K562 (cell line): Measurements from ENCODE around the gene SOX4. TPM values are rescaled to one million over a fixed set of nuclear protein-coding genes. Genes with fewer than 3 reads are reported as not detected.

Experiments
- ATAC-seq: fragments of 200-7000 bp; cut with Tn5 transposase; 3 replicates; pipeline ENCODE4 v1.9.1; 2020; ENCODE audit warnings: moderate library complexity
- BruUV-seq: library from RNA; stranded (reverse); fragments of 400-500 nt; replicated peaks from 2 replicates; lab custom pipeline; 2021; lab: Mats Ljungman, UMichigan
- CTCF ChIA-PET: fragments of 300-600 bp; formaldehyde crosslinking; extraction: SDS; loops from one replicate; lab custom pipeline; 2021; ENCODE audit warnings: low intra/inter-chr PET ratio; lab: Yijun Ruan, JAX
- POLR2A ChIA-PET: fragments of 300-600, 350-650 bp; sonication (Branson Sonifier 250); formaldehyde crosslinking; extraction: SDS; loops from one replicate; lab custom pipeline; 2021; ENCODE audit warnings: antibody characterized with exemption, inconsistent platforms; lab: Yijun Ruan, JAX
- DNase-seq, 4 experiments: peaks; one replicate each; pipeline versions ENCODE4 v3.0.0 to v3.0.0-alpha.2; 2011 to 2018; ENCODE audit warnings: low spot score in 3 of 4, mixed read lengths in 3 of 4; ENCODE audit errors: extremely low read depth in 1 of 4
- FAIRE-seq: peaks from 2 replicates; lab custom pipeline; 2011; peaks lifted over from hg19 to GRCh38; lab: Jason Lieb, UNC
- H2AFZ ChIP-seq: 2 replicates; pipeline ENCODE4 v1.6.0; 2011; ENCODE audit warnings: low read depth, low read length, control low read depth, inconsistent platforms
- H3K27ac ChIP-seq: fragments of 200-600 bp; 3 replicates; pipeline ENCODE4 v1.8.0; 2011; ENCODE audit warnings: low read depth, mild to moderate bottlenecking, control low read depth, inconsistent platforms, low read length, moderate library complexity, mixed read lengths; ENCODE audit errors: extremely low read depth
- H3K27me3 ChIP-seq, 2 experiments: fragments of 300-600 bp in 1 of 2; 2 replicates in 1 of 2; 3 replicates in 1 of 2; pipeline versions ENCODE4 v1.6.0 to v1.8.0; 2011; ENCODE audit warnings: inconsistent platforms in 2 of 2, low read length in 2 of 2, mild to moderate bottlenecking in 1 of 2, mixed read lengths in 1 of 2, moderate library complexity in 1 of 2; ENCODE audit not compliant: control insufficient read depth in 2 of 2, insufficient read depth in 2 of 2
- H3K36me3 ChIP-seq: fragments of 300-600 bp; 3 replicates; pipeline ENCODE4 v1.8.0; 2011; ENCODE audit warnings: mild to moderate bottlenecking, low read length, inconsistent platforms; ENCODE audit not compliant: control insufficient read depth, insufficient read depth
- H3K4me1 ChIP-seq, 2 experiments: fragments of 200-600 bp in 1 of 2; replicated peaks in 1 of 2; 2 replicates in 1 of 2; 3 replicates in 1 of 2; pipeline versions ENCODE4 v1.5.1 to v1.8.0; 2011; ENCODE audit warnings: inconsistent platforms in 2 of 2, low read length in 2 of 2, mild to moderate bottlenecking in 1 of 2, mixed read lengths in 1 of 2, moderate library complexity in 1 of 2; ENCODE audit not compliant: control insufficient read depth in 2 of 2, insufficient read depth in 2 of 2
- H3K4me2 ChIP-seq: 2 replicates; pipeline ENCODE4 v1.6.1; 2011; ENCODE audit warnings: low read length, control low read depth, inconsistent platforms, mixed read lengths; ENCODE audit not compliant: insufficient read depth
- H3K4me3 ChIP-seq: fragments of 200-600 bp; sonication (generic), shearing (Covaris generic); 2 replicates; pipeline ENCODE4 v1.5.1; 2016; ENCODE audit warnings: control low read depth, inconsistent platforms
- H3K79me2 ChIP-seq: fragments of 200-600 bp; 3 replicates; pipeline ENCODE4 v1.8.0; 2011; ENCODE audit warnings: low read length, inconsistent platforms; ENCODE audit not compliant: control insufficient read depth, insufficient read depth
- H3K9ac ChIP-seq, 2 experiments: 2 replicates each; pipeline versions ENCODE4 v1.6.0 to v1.6.1; 2011; ENCODE audit warnings: low read depth in 2 of 2, low read length in 2 of 2, control low read depth in 1 of 2, inconsistent platforms in 1 of 2, mild to moderate bottlenecking in 1 of 2, mixed read lengths in 1 of 2; ENCODE audit not compliant: insufficient read depth in 1 of 2
- H3K9me1 ChIP-seq: one replicate; pipeline ENCODE4 v1.6.0; 2011; ENCODE audit warnings: inconsistent platforms, mild to moderate bottlenecking, low read length, moderate library complexity; ENCODE audit not compliant: control insufficient read depth, insufficient read depth
- H3K9me3 ChIP-seq: replicated peaks from 2 replicates; pipeline ENCODE4 v1.5.1; 2011; ENCODE audit warnings: low read depth, low read length, inconsistent platforms; ENCODE audit not compliant: control insufficient read depth, insufficient read depth
- H4K20me1 ChIP-seq: replicated peaks from 2 replicates; pipeline ENCODE4 v1.6.1; 2011; ENCODE audit warnings: low read length, inconsistent platforms, mixed read lengths; ENCODE audit not compliant: control insufficient read depth, insufficient read depth
- CBX1 ChIP-seq: sonication (generic); IDR thresholded peaks from 2 replicates; pipeline ENCODE4 v1.6.1; 2016; ENCODE audit warnings: antibody characterized with exemption, low read depth, mild to moderate bottlenecking
- GTF2F1 ChIP-seq: IDR thresholded peaks from 2 replicates; pipeline ENCODE4 v1.6.1; 2011; ENCODE audit warnings: low read depth, low read length, improper control_type of control experiment
- TBL1XR1 ChIP-seq, 2 experiments: IDR thresholded peaks; 2 replicates each; pipeline ENCODE4 v1.6.1; 2012; ENCODE audit warnings: improper control_type of control experiment in 2 of 2, low read length in 2 of 2, mild to moderate bottlenecking in 1 of 2
- ZKSCAN1 ChIP-seq: fragments of 150-350 bp; IDR thresholded peaks from 2 replicates; pipeline ENCODE4 v1.6.1; 2016; ENCODE audit warnings: low read depth, low read length
- ZNF316 ChIP-seq: fragments of 450-650 bp; IDR thresholded peaks from 2 replicates; pipeline ENCODE4 v1.6.1; 2016
- WGBS: fragments of 100-300 bp; shearing (Covaris generic); methylation state at CpG from one replicate; pipeline ENCODE4 v1.1.6; 2016; ENCODE audit warnings: low coverage, mixed read lengths; ENCODE audit not compliant: insufficient coverage; ENCODE audit errors: missing lambda C conversion rate; 5-methylcytosine and 5-hydroxymethylcytosine counted together
- in situ Hi-C: fragments of 300-500 bp; cut with MboI; formaldehyde crosslinking; loops from 4 replicates; pipeline ENCODE4 v1.15.0; 2018; ENCODE audit warnings: inconsistent platforms, mixed read lengths
- intact Hi-C: fragments of 100-400 bp; cut with micrococcal nuclease; formaldehyde crosslinking; loops from 2 replicates; pipeline ENCODE4 v1.14.2; 2022
- polyA plus RNA-seq, 8 experiments: library from polyadenylated mRNA; depleted of rRNA in 4 of 8; stranded (reverse) in 5 of 8; unstranded in 3 of 8; fragments of >200 nt; fragmentation: Nextera tagmentation in 2 of 8; fragmentation: Illumina TruSeq in 1 of 8; extraction: Ambion mirVana in 2 of 8; extraction: Trizol in 1 of 8; gene quantifications; 2 replicates each; pipeline versions ENCODE4 v1.2.1 to v1.2.3, GENCODE V29; 2011 to 2014; ENCODE audit warnings: inconsistent platforms in 1 of 8, missing spikeins in 1 of 8
- total RNA-seq, 7 experiments: library from RNA; depleted of rRNA in 6 of 7; stranded (reverse); fragments of >200 nt in 6 of 7; fragmentation: Illumina TruSeq in 2 of 7; extraction: Trizol in 2 of 7; gene quantifications; 2 replicates each; pipeline versions ENCODE4 v1.2.1 to v1.2.3, GENCODE V29; 2011 to 2021; ENCODE audit warnings: low replicate concordance in 1 of 7

The SOX4 gene
- total and polyA plus RNA-seq, 9 of the 15 experiments (the other 6 are each of a cell fraction or from before 2014, with no cell fraction given): 0.03 to 0.29 (median 0.04) TPM

DNA sequence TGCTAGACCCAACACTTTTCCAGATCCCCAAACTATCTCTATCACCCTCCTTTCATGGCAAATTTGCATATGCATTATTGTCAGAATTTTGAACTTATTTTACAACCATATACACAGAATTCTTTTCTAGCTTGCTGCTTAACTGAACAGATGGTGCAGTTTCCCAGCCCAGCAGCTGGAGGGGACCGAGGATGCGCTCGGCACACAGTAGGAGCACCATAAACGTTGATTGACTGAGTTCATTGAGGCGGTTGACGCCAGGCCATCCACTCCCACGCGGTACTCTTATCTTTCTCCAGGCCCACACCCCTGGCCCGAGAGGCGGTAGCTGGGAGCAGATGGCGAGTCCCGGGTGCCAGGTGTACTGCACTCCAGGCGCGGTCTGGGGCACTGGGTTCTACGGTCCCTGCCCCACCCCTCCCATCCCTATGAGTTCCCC is 6.8 kb upstream of the SOX4 start:
- no peak overlapping the region for H3K27ac ChIP-seq
- ChIA-PET POLR2A (no interaction called here), CTCF (interaction anchor here (0.6 kb wide), 1 partner anchor 993 kb away, joined by 3 read pairs; no protein-coding TSS in a partner anchor)
- DNase-seq (no peak), ATAC-seq (no peak), FAIRE-seq (no peak)
- in situ Hi-C loops (no loop called here), intact Hi-C loops (no loop called here)
- no TSS peak for BruUV-seq
- no peaks in the 10 kb centered on the region for H3K79me2 ChIP-seq
- no peaks in the 10 kb centered on the region for H3K36me3 ChIP-seq
- H3K9ac ChIP-seq: no peak overlapping the region
- no peaks in the 10 kb centered on the region for H4K20me1 ChIP-seq
- 9% methylated on average over 15 of the region's 15 CpGs for WGBS
- H3K9me3 ChIP-seq: no peaks in the 10 kb centered on the region
- TF ChIP-seq CBX1: no peak
- no peak for TF ChIP-seq ZNF316
- TF ChIP-seq GTF2F1: no peak
- TF ChIP-seq ZKSCAN1: peak; percentile 54; the same call in 1 of the 2 replicates
- no peak for TF ChIP-seq TBL1XR1 (IDR thresholded peaks at IDR 0.05; ENCODE audit: low read length in 2 of 2)
- peaks cover 12 to 28% of the 10 kb centered on the region in 2 experiments; a peak in 3 of 5 replicates for H3K27me3 ChIP-seq
- no peak overlapping the region for H3K4me2 ChIP-seq
- no peak overlapping the region for H3K4me3 ChIP-seq
- peaks cover 0 to 27% of the 10 kb centered on the region in 2 experiments; a peak in 2 of 5 replicates for H3K4me1 ChIP-seq
- no peaks in the 10 kb centered on the region for H3K9me1 ChIP-seq
- no peak overlapping the region for H2AFZ ChIP-seq
